BLaER1 (cell line): ENCODE results near the gene PHF21B.
A peak's percentile ranks its signal among the peaks of the same experiment; 100 is the strongest.

Experiments
- H3K27ac ChIP-seq: shearing (Covaris generic); formaldehyde crosslinking; 2 replicates; pipeline ENCODE4 v1.8.1; 2022
- H3K27me3 ChIP-seq: shearing (Covaris generic); formaldehyde crosslinking; 2 replicates; pipeline ENCODE4 v1.8.1; 2022
- H3K36me3 ChIP-seq: shearing (Covaris generic); formaldehyde crosslinking; 2 replicates; pipeline ENCODE4 v1.8.1; 2022
- H3K4me1 ChIP-seq: shearing (Covaris generic); formaldehyde crosslinking; 2 replicates; pipeline ENCODE4 v1.8.1; 2022
- H3K4me2 ChIP-seq: shearing (Covaris generic); formaldehyde crosslinking; 2 replicates; pipeline ENCODE4 v1.8.1; 2022
- H3K4me3 ChIP-seq: shearing (Covaris generic); formaldehyde crosslinking; 2 replicates; pipeline ENCODE4 v1.8.1; 2022
- H3K9ac ChIP-seq: shearing (Covaris generic); formaldehyde crosslinking; 2 replicates; pipeline ENCODE4 v1.8.1; 2022
- H3K9me3 ChIP-seq: shearing (Covaris generic); formaldehyde crosslinking; 2 replicates; pipeline ENCODE4 v1.8.1; 2022
- H4K20me1 ChIP-seq: shearing (Covaris generic); formaldehyde crosslinking; 2 replicates; pipeline ENCODE4 v1.8.1; 2022
- Cebpa-rat ChIP-seq: shearing (Covaris generic); IDR thresholded peaks from 2 replicates; pipeline ENCODE4 v1.8.1; 2022

Gene PHF21B

GRCh38 chr22:44879301-44879680, 130.5 kb downstream of the PHF21B start:
- H3K27me3 ChIP-seq = no peaks in the 10 kb centered on the region
- H3K4me1 ChIP-seq = no peaks in the 10 kb centered on the region
- H3K27ac ChIP-seq = no peak overlapping the region
- no peak overlapping the region for H3K9ac ChIP-seq
- no peaks in the 10 kb centered on the region for H4K20me1 ChIP-seq
- no peak for TF ChIP-seq Cebpa-rat
- no peak overlapping the region for H3K4me2 ChIP-seq
- no peaks in the 10 kb centered on the region for H3K36me3 ChIP-seq
- H3K4me3 ChIP-seq = no peak overlapping the region
- H3K9me3 ChIP-seq = peaks cover 11% of the 10 kb centered on the region; the same call in 1 of the 2 replicates

DNA sequence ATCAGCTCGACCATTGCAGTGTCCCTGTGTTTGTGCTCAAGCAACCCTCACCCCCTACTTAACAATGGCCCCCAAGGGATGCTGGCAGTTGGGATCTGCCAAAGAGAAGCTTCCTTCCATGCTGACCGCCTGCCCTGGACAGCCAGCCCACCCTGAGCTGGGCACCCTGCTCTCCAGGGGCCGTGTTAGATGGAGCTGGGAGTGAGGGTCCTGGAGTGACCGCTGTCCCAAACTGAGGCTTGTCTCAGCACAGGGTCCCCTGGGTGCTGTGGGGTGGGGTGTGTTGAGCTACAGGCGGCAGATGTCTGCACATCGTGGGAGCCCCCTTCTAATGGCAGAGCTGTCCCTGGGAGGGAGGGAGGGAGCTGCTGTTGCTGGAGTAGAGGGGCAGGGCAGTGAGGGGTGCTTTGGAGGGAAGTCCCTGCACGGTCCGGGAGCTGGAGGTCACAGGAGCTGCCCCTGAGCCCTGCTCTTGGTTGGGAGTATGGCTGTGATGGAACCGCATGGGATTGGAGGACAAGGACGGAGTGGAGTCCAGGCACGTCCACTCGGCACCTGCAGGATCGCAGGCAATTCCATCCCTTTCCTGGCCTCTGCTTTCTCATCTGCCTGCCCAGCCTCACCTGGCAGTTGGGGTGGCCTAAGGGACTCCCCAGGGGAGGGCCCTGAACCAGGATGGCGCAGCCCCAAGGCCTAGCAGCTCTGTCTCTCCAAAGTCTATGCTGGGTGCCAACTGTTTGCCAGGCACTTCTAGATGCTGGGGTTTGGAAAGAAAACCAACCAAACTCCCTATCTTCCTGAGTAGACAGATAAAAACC, 131.1 kb downstream of the PHF21B start:
- no peak overlapping the region for H3K9ac ChIP-seq
- no peak overlapping the region for H3K27ac ChIP-seq
- no peak overlapping the region for H3K4me2 ChIP-seq
- H3K4me1 ChIP-seq = no peaks in the 10 kb centered on the region
- H3K27me3 ChIP-seq = no peaks in the 10 kb centered on the region
- H3K36me3 ChIP-seq = no peaks in the 10 kb centered on the region
- peaks cover 11% of the 10 kb centered on the region; the same call in 1 of the 2 replicates for H3K9me3 ChIP-seq
- H4K20me1 ChIP-seq = no peaks in the 10 kb centered on the region
- no peak overlapping the region for H3K4me3 ChIP-seq
- TF ChIP-seq Cebpa-rat = no peak

- Histone ChIP-seq H3K27ac (no peak overlapping the region), H3K4me1 (no peaks in the 10 kb centered on the region), H3K9ac (no peak overlapping the region), H3K4me2 (no peak overlapping the region), H3K9me3 (peaks cover 14% of the 10 kb centered on the region), H3K4me3 (no peak overlapping the region), H3K27me3 (no peaks in the 10 kb centered on the region), H3K36me3 (no peaks in the 10 kb centered on the region), H4K20me1 (no peaks in the 10 kb centered on the region)
- TF ChIP-seq Cebpa-rat = no peak
These were observed 132.9 kb downstream of the PHF21B start for GRCh38 chr22:44876921-44877320.

GRCh38 chr22:44871782-44872181, 138.0 kb downstream of the PHF21B start:
- Histone ChIP-seq H3K4me3 (no peak overlapping the region), H3K9ac (no peak overlapping the region), H3K36me3 (no peaks in the 10 kb centered on the region), H3K9me3 (peaks cover 18% of the 10 kb centered on the region), H3K4me2 (no peak overlapping the region), H3K27ac (no peak overlapping the region), H4K20me1 (no peaks in the 10 kb centered on the region), H3K27me3 (no peaks in the 10 kb centered on the region), H3K4me1 (peaks cover 15% of the 10 kb centered on the region)
- no peak for TF ChIP-seq Cebpa-rat

DNA sequence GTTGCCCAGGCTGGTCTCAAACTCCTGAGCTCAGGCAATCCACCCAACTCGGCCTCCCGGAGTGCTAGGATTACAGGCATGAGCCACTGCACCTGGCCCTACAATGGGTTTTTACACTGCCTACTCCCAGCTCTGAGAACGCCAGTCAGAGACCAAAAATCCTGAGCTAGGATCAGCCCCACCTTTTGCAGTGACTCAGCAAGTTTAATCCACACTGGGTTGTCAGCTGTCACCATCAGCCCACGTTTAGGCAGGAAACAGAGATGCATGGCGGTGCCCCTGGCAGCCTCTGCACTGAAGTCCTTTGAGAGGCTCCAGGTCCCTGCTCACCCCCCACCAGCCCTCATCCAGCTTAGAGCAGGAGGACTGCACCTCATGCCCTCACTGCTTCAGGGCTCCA, 139.8 kb downstream of the PHF21B start:
- no peak for TF ChIP-seq Cebpa-rat
- no peaks in the 10 kb centered on the region for H3K27me3 ChIP-seq
- H4K20me1 ChIP-seq = no peaks in the 10 kb centered on the region
- no peak overlapping the region for H3K27ac ChIP-seq
- no peaks in the 10 kb centered on the region for H3K36me3 ChIP-seq
- H3K4me2 ChIP-seq = peak overlapping the region; percentile 12; the same call in 1 of the 2 replicates
- H3K9ac ChIP-seq = no peak overlapping the region
- peaks cover 14% of the 10 kb centered on the region for H3K9me3 ChIP-seq
- H3K4me1 ChIP-seq = peaks cover 15% of the 10 kb centered on the region
- H3K4me3 ChIP-seq = no peak overlapping the region

GRCh38 chr22:44869196-44869595, 140.6 kb downstream of the PHF21B start:
- no peak for TF ChIP-seq Cebpa-rat
- no peak overlapping the region for H3K9ac ChIP-seq
- no peak overlapping the region for H3K4me3 ChIP-seq
- no peak overlapping the region for H3K4me2 ChIP-seq
- H3K4me1 ChIP-seq = peaks cover 15% of the 10 kb centered on the region
- no peak overlapping the region for H3K27ac ChIP-seq
- H3K9me3 ChIP-seq = peaks cover 14% of the 10 kb centered on the region
- H3K36me3 ChIP-seq = no peaks in the 10 kb centered on the region
- H4K20me1 ChIP-seq = no peaks in the 10 kb centered on the region
- no peaks in the 10 kb centered on the region for H3K27me3 ChIP-seq

DNA sequence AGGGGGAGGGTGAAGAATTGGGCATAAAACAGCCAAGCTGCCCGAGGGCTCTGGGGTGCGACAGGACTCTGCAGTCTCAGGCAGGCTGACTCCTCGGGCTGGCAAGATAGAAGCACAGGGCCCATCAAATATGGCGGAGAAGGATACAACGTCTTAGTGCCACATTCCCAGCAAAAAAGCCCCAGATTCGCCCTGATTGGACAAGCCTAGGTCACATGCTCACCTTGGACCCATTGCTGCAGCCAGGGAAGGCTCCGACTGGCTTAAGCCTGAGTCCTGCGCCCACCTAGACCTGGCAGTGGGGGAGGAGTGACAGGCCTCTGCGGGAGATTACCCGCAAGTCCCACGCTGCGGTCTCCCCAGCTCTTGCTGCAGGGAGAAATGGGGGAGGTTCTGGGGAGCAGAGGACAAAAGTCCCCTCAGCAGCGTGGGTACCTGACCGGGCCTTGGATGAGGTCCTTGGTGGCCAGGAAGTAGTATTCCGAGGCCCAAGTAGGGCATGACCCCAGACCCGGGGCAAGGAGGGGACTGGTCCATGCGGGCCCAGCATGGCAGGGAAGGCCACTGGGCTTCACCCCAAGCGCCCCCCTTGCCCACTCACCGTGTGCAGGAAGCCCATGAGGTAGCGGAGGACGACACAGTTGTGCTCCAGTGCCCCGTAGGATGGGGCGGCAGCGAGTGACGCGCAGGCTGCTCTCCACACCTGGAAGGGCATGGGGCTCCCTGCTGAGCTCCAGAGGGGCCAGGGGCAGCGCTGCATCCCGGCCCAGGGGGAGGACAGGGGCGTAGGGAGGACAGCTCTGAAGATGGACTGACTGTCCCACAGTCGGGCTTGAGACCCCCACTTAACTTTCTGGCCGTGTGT, 144.4 kb downstream of the PHF21B start:
- H3K4me2 ChIP-seq = no peak overlapping the region
- no peak for TF ChIP-seq Cebpa-rat
- H3K9me3 ChIP-seq = no peaks in the 10 kb centered on the region
- no peak overlapping the region for H3K4me3 ChIP-seq
- no peaks in the 10 kb centered on the region for H4K20me1 ChIP-seq
- no peaks in the 10 kb centered on the region for H3K27me3 ChIP-seq
- no peaks in the 10 kb centered on the region for H3K36me3 ChIP-seq
- no peak overlapping the region for H3K9ac ChIP-seq
- H3K27ac ChIP-seq = no peak overlapping the region
- H3K4me1 ChIP-seq = peaks cover 15% of the 10 kb centered on the region

GRCh38 chr22:44862981-44863860, 146.6 kb downstream of the PHF21B start:
- no peak overlapping the region for H3K27ac ChIP-seq
- H3K9me3 ChIP-seq = no peaks in the 10 kb centered on the region
- H3K36me3 ChIP-seq = no peaks in the 10 kb centered on the region
- H4K20me1 ChIP-seq = no peaks in the 10 kb centered on the region
- H3K4me3 ChIP-seq = no peak overlapping the region
- no peak overlapping the region for H3K9ac ChIP-seq
- H3K27me3 ChIP-seq = no peaks in the 10 kb centered on the region
- TF ChIP-seq Cebpa-rat = no peak
- no peaks in the 10 kb centered on the region for H3K4me1 ChIP-seq
- H3K4me2 ChIP-seq = no peak overlapping the region

DNA sequence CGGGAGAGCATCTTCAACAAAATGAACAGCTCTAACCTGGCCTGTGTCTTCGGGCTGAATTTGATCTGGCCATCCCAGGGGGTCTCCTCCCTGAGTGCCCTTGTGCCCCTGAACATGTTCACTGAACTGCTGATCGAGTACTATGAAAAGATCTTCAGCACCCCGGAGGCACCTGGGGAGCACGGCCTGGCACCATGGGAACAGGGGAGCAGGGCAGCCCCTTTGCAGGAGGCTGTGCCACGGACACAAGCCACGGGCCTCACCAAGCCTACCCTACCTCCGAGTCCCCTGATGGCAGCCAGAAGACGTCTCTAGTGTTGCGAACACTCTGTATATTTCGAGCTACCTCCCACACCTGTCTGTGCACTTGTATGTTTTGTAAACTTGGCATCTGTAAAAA, 147.5 kb downstream of the PHF21B start:
- Histone ChIP-seq H3K4me2 (no peak overlapping the region), H3K36me3 (no peaks in the 10 kb centered on the region), H3K9me3 (no peaks in the 10 kb centered on the region), H3K27ac (no peak overlapping the region), H3K27me3 (no peaks in the 10 kb centered on the region), H3K9ac (no peak overlapping the region), H3K4me3 (no peak overlapping the region), H3K4me1 (no peaks in the 10 kb centered on the region), H4K20me1 (no peaks in the 10 kb centered on the region)
- TF ChIP-seq Cebpa-rat = no peak
